Sigmoid colon (tissue), 7 donors: ENCODE results near the gene LMNTD2. TPM values are rescaled to one million over a fixed set of nuclear protein-coding genes. Genes with fewer than 3 reads are reported as not detected.

ENCODE experiments used
- DNase-seq: peaks from one replicate; pipeline ENCODE4 v3.0.0-alpha.2; 2019
- H3K27ac ChIP-seq, 4 donors: fragments of 200-600 bp; sonication (generic); one replicate each; pipeline ENCODE4 v1.5.1; 2016 to 2019; ENCODE audit warnings: mild to moderate bottlenecking in 1 of 4
- H3K27me3 ChIP-seq, 3 donors: fragments of 200-600 bp; sonication (generic); one replicate each; pipeline ENCODE4 v1.5.1; 2019; ENCODE audit warnings: mild to moderate bottlenecking in 1 of 3
- H3K36me3 ChIP-seq, 4 donors: fragments of 200-600 bp; sonication (generic); one replicate each; pipeline ENCODE4 v1.5.1; 2016 to 2019
- H3K4me1 ChIP-seq, 4 donors: fragments of 200-600 bp; sonication (generic); one replicate each; pipeline ENCODE4 v1.5.1; 2017 to 2019
- H3K4me3 ChIP-seq, 4 donors: fragments of 200-600 bp; sonication (generic); one replicate each; pipeline ENCODE4 v1.5.1; 2017 to 2019; ENCODE audit warnings: mild to moderate bottlenecking in 2 of 4, moderate library complexity in 1 of 4
- H3K9me3 ChIP-seq, 4 donors: fragments of 200-600 bp in 3 of 4; sonication (generic) in 3 of 4; one replicate each; pipeline versions ENCODE4 v1.5.1 to v1.6.1; 2013 to 2019
- CTCF ChIP-seq, 4 experiments: fragments of 450-650 bp in 3 of 4; fragments of 200-600 bp in 1 of 4; IDR thresholded peaks; one replicate each; pipeline ENCODE4 v1.5.1; 2016 to 2019; ENCODE audit warnings: antibody characterized with exemption in 4 of 4, mild to moderate bottlenecking in 3 of 4, moderate library complexity in 2 of 4
- EP300 ChIP-seq, 4 donors: sonication (generic); formaldehyde crosslinking; IDR thresholded peaks; one replicate each; pipeline ENCODE4 v1.6.1; 2017; ENCODE audit warnings: antibody characterized with exemption in 4 of 4
- POLR2A ChIP-seq, 2 donors: fragments of 450-650 bp; IDR thresholded peaks; one replicate each; pipeline ENCODE4 v1.6.1; 2016; ENCODE audit warnings: antibody characterized with exemption in 2 of 2, mild to moderate bottlenecking in 2 of 2, moderate library complexity in 2 of 2
- POLR2AphosphoS5 ChIP-seq, 4 donors: sonication (generic); formaldehyde crosslinking; IDR thresholded peaks; one replicate each; pipeline ENCODE4 v1.6.1; 2017; ENCODE audit warnings: antibody characterized with exemption in 4 of 4
- WGBS, 2 donors: extraction: QIAGEN DNeasy Blood & Tissue Kit; methylation state at CpG; one replicate each; pipeline ENCODE4 v1.1.7; 2013; 5-methylcytosine and 5-hydroxymethylcytosine counted together
- intact Hi-C: fragments of 100-400 bp; cut with DNase I; formaldehyde crosslinking; loops from one replicate; pipeline ENCODE4 v1.15.1; 2023
- polyA plus RNA-seq, 3 donors: library from polyadenylated mRNA; stranded (reverse); fragments of 200-250 nt; gene quantifications; one replicate each; pipeline ENCODE4 v1.2.3, GENCODE V29; 2013
- total RNA-seq, 4 donors: library from RNA; depleted of rRNA; stranded (reverse); fragments of >200 nt; gene quantifications; one replicate each; pipeline ENCODE4 v1.1.0, GENCODE V29; 2016
- donor health status: healthy with polysubstance abuse.
- donor health status: Bipolar disorder and iron deficiency.
- donor health status: healthy.

LMNTD2 gene
- total and polyA plus RNA-seq, 7 donors: 0.66 to 6.3 (median 1.3) TPM; not detected in 1

- 28 to 54% methylated on average over 6 of the region's 6 CpGs for WGBS, 2 donors
Measured at GRCh38 chr11:577611-577894, 17.0 kb upstream of the LMNTD2 start.

GRCh38 chr11:576811-577610 lies 16.5 kb upstream of the LMNTD2 start:
- H3K4me3 ChIP-seq: peak overlapping the region; percentile 76 to 90 (median 83)
- peaks cover 0 to 12% (median 6%) of the 10 kb centered on the region in 3 donors for H3K27me3 ChIP-seq
- no peak for TF ChIP-seq CTCF (IDR thresholded peaks at IDR 0.05)
- TF ChIP-seq POLR2AphosphoS5 (IDR thresholded peaks at IDR 0.05): no peak
- TF ChIP-seq POLR2A (IDR thresholded peaks at IDR 0.05): no peak
- no peak for TF ChIP-seq EP300 (IDR thresholded peaks at IDR 0.05)
- WGBS, 2 donors: 3 to 4% methylated on average over 45 to 47 of the region's 48 CpGs
- H3K27ac ChIP-seq: peak overlapping the region; percentile 83 to 94 (median 88)
- H3K9me3 ChIP-seq: no peaks in the 10 kb centered on the region
- no peak for DNase-seq
- intact Hi-C loops: loop anchor here (5.0 kb wide), 2 partner anchors 40 to 120 kb away; partner anchors contain the start of genes DEAF1, IRF7 and TMEM80
- peaks cover 0 to 6% (median 0%) of the 10 kb centered on the region in 4 donors for H3K36me3 ChIP-seq
- peaks cover 0 to 56% (median 51%) of the 10 kb centered on the region in 4 donors for H3K4me1 ChIP-seq

More at GRCh38 chr11:577611-577894, 17.0 kb upstream of the LMNTD2 start:
- no peaks in the 10 kb centered on the region for H3K9me3 ChIP-seq
- peak overlapping the region in 1 of 4 donors; percentile 83 for H3K27ac ChIP-seq
- TF ChIP-seq POLR2A (IDR thresholded peaks at IDR 0.05): no peak
- no peak for TF ChIP-seq POLR2AphosphoS5 (IDR thresholded peaks at IDR 0.05)
- no peak for TF ChIP-seq CTCF (IDR thresholded peaks at IDR 0.05)
- TF ChIP-seq EP300 (IDR thresholded peaks at IDR 0.05): no peak
- DNase-seq: no peak
- intact Hi-C loops: loop anchor here (5.0 kb wide), 2 partner anchors 40 to 120 kb away; partner anchors contain the start of genes DEAF1, IRF7 and TMEM80
- peaks cover 0 to 12% (median 6%) of the 10 kb centered on the region in 3 donors for H3K27me3 ChIP-seq
- peak overlapping the region in 3 of 4 donors; percentile 76 to 90 (median 86) for H3K4me3 ChIP-seq
- peaks cover 0 to 12% (median 2%) of the 10 kb centered on the region in 4 donors for H3K36me3 ChIP-seq
- H3K4me1 ChIP-seq: peaks cover 0 to 56% (median 51%) of the 10 kb centered on the region in 4 donors

- Histone ChIP-seq H3K4me1 (peaks cover 0 to 56% (median 51%) of the 10 kb centered on the region in 4 donors), H3K36me3 (no peaks in the 10 kb centered on the region), H3K27ac (peak within 1 kb of the TSS; percentile 83 to 94 (median 88)), H3K4me3 (peak within 1 kb of the TSS; percentile 76 to 90 (median 83)), H3K27me3 (peaks cover 0 to 12% (median 6%) of the 10 kb centered on the region in 3 donors), H3K9me3 (no peaks in the 10 kb centered on the region)
- 1% methylated on average over 99 of the region's 99 CpGs for WGBS, 2 donors
- intact Hi-C loops: loop anchor here (5.0 kb wide), 2 partner anchors 41 to 121 kb away; partner anchors contain the start of genes DEAF1, IRF7 and TMEM80
- peak; percentile 28 to 36 for TF ChIP-seq POLR2A (IDR thresholded peaks at IDR 0.05)
- TF ChIP-seq POLR2AphosphoS5 (IDR thresholded peaks at IDR 0.05): peak; percentile 77 to 95 (median 88)
- peak in 2 of 4 donors; percentile 10 to 14 for TF ChIP-seq EP300 (IDR thresholded peaks at IDR 0.05)
- TF ChIP-seq CTCF (IDR thresholded peaks at IDR 0.05): no peak
- peak; percentile 99 for DNase-seq
Measured at GRCh38 chr11:575996-576768, 15.6 kb upstream of the LMNTD2 start, which contains the start of gene PHRF1. PHRF1 (plus strand) TSS chr11:576470; CDS start chr11:581513, 5,043 bp downstream.

GRCh38 chr11:575313-575995 lies 14.9 kb upstream of the LMNTD2 start:
- 1% methylated on average over 81 of the region's 81 CpGs for WGBS, 2 donors
- TF ChIP-seq CTCF (IDR thresholded peaks at IDR 0.05) (peak in 1 of 4 experiments; percentile 12), POLR2AphosphoS5 (IDR thresholded peaks at IDR 0.05) (peak; percentile 2 to 67 (median 63)), EP300 (IDR thresholded peaks at IDR 0.05) (no peak), POLR2A (IDR thresholded peaks at IDR 0.05) (peak in 1 of 2 donors; percentile 15)
- H3K4me1 ChIP-seq: peaks cover 0 to 53% (median 50%) of the 10 kb centered on the region in 4 donors
- H3K36me3 ChIP-seq: no peaks in the 10 kb centered on the region
- H3K9me3 ChIP-seq: no peaks in the 10 kb centered on the region
- H3K27me3 ChIP-seq: peaks cover 0 to 12% (median 6%) of the 10 kb centered on the region in 3 donors
- H3K27ac ChIP-seq: peak overlapping the region; percentile 58 to 86 (median 66)
- intact Hi-C loops: loop anchor here (5.0 kb wide), 2 partner anchors 42 to 122 kb away; partner anchors contain the start of genes DEAF1, IRF7 and TMEM80
- DNase-seq: no peak
- H3K4me3 ChIP-seq: peak overlapping the region; percentile 51 to 90 (median 68)
